ENCODE measurements around the gene KRT17. TPM values are rescaled to one million over a fixed set of nuclear protein-coding genes. Genes with fewer than 3 reads are reported as not detected.

KRT17 gene
- total RNA-seq, 1 experiment from 2014 or later: 1.5 TPM

GRCh38 chr17:41665566-41666236 lies 41.3 kb upstream of the KRT17 start:
- no peak overlapping the region for H4K91ac ChIP-seq (ENCODE audit: insufficient read length, low read depth, low read length)

More at GRCh38 chr17:41665566-41666236, 41.3 kb upstream of the KRT17 start:
- H3K36me3 Mint-ChIP-seq (ENCODE audit: insufficient read depth in 1 of 3, low read depth in 3 of 3): no peaks in the 10 kb centered on the region
- peaks cover 11% of the 10 kb centered on the region for H3K23me2 ChIP-seq (ENCODE audit: insufficient read length, low read depth, low read length, poor library complexity, severe bottlenecking)
- no peak overlapping the region for H3K27ac ChIP-seq (ENCODE audit: insufficient read length, low read depth, low read length)
- no peaks in the 10 kb centered on the region; the same call in 1 of the 2 replicates for H3K4me1 ChIP-seq (ENCODE audit: insufficient read depth, low read length)
- DNase-seq: peak; percentile 95
- H4K20me1 ChIP-seq (ENCODE audit: control insufficient read depth, insufficient read depth, insufficient read length): no peaks in the 10 kb centered on the region
- no peak overlapping the region for H2BK15ac ChIP-seq (ENCODE audit: low read depth, low read length)
- H3T11ph ChIP-seq (ENCODE audit: low read length): no peak overlapping the region
- peak overlapping the region; percentile 2 for H3K18ac ChIP-seq (ENCODE audit: insufficient read length, low read depth, low read length)
- H3K4me3 Mint-ChIP-seq: peak overlapping the region; percentile 73
- peak overlapping the region; percentile 29 for H3K4me2 ChIP-seq (ENCODE audit: insufficient read depth, insufficient read length, low read length)
- H3K27me3 ChIP-seq (ENCODE audit: insufficient read depth, low read length): peaks cover 3% of the 10 kb centered on the region; the same call in 1 of the 2 replicates
- H3K56ac ChIP-seq (ENCODE audit: insufficient read length, low read depth, low read length): no peak overlapping the region
- no peaks in the 10 kb centered on the region for H3K9me3 ChIP-seq (ENCODE audit: control insufficient read depth, low read depth, low read length)
- H4K5ac ChIP-seq (ENCODE audit: insufficient read length, low read depth, low read length): no peak overlapping the region
- H3K79me2 ChIP-seq (ENCODE audit: insufficient read depth, low read length): no peaks in the 10 kb centered on the region
- no CpG with 5 or more reads among the region's 39 CpGs for WGBS (ENCODE audit: extremely low coverage, insufficient read length, low lambda C conversion rate)
- H3K9me3 Mint-ChIP-seq: no peaks in the 10 kb centered on the region
- no peak overlapping the region for H4K8ac ChIP-seq (replicated peaks; ENCODE audit: insufficient read length, low read depth, low read length)
- no peak overlapping the region for H2BK20ac ChIP-seq (ENCODE audit: low read depth, low read length, poor library complexity, severe bottlenecking)
- no peak overlapping the region for H3K4ac ChIP-seq (ENCODE audit: low read depth, low read length)
- no peak overlapping the region for H2BK5ac ChIP-seq (ENCODE audit: insufficient read length, low read length)
- peak overlapping the region; percentile 7 for H2AFZ ChIP-seq (ENCODE audit: low read length)
- no peak overlapping the region for H3K14ac ChIP-seq (ENCODE audit: insufficient read depth, low read length)
- no peak overlapping the region for H2BK12ac ChIP-seq (ENCODE audit: insufficient read length, low read depth, low read length)
- H3K4me1 Mint-ChIP-seq: peaks cover 16 to 17% of the 10 kb centered on the region in 2 experiments
- peak overlapping the region; percentile 9 to 82 (median 60); a peak in 2 of 7 replicates for H3K27ac Mint-ChIP-seq
- H2AK5ac ChIP-seq (ENCODE audit: insufficient read length, low read length): no peak overlapping the region
- H2BK120ac ChIP-seq (ENCODE audit: low read depth, low read length, poor library complexity, severe bottlenecking): no peak overlapping the region
- peak; percentile 99 for TF ChIP-seq CTCF (conservative IDR thresholded peaks at IDR 0.05)
- H3K23ac ChIP-seq (ENCODE audit: insufficient read length, low read depth, low read length): no peak overlapping the region
- no peak overlapping the region for H3K9ac ChIP-seq (ENCODE audit: extremely low read depth, insufficient read length, low read length)
- H3K79me1 ChIP-seq (ENCODE audit: insufficient read depth, low read depth, low read length, poor library complexity, severe bottlenecking): no peaks in the 10 kb centered on the region
- H3K27me3 Mint-ChIP-seq (ENCODE audit: low read depth): peaks cover 39% of the 10 kb centered on the region
